22Rv1 (cell line): ENCODE results near the gene ITCH.

Experiments used
- CTCF ChIP-seq: fragments of 450-650 bp; IDR thresholded peaks from 2 replicates; pipeline ENCODE4 v1.5.1; 2017; ENCODE audit warnings: mild to moderate bottlenecking
- ZFX ChIP-seq: fragments of 450-650 bp; IDR thresholded peaks from 2 replicates; pipeline ENCODE4 v1.6.1; 2017; ENCODE audit warnings: antibody characterized with exemption, borderline replicate concordance

GRCh38 chr20:34345402-34345736 is 17.7 kb upstream of the ITCH start:
- no peak for TF ChIP-seq CTCF
- no peak for TF ChIP-seq ZFX
